SKM-1 treated with dmso at 0.1 percent for 144 hours (cell line): Measurements from ENCODE around the gene TXNDC5.
"Not testable (repeated sequence)": the region's sequence is repeated elsewhere in the genome, so short reads cannot be mapped to it uniquely, and the experiment has no call there.

ENCODE experiments used
- DNase-seq: peaks from one replicate; lab custom pipeline; 2025; ENCODE audit not compliant: unreplicated experiment; lab: John Stamatoyannopoulos, UW

TXNDC5 gene

DNA sequence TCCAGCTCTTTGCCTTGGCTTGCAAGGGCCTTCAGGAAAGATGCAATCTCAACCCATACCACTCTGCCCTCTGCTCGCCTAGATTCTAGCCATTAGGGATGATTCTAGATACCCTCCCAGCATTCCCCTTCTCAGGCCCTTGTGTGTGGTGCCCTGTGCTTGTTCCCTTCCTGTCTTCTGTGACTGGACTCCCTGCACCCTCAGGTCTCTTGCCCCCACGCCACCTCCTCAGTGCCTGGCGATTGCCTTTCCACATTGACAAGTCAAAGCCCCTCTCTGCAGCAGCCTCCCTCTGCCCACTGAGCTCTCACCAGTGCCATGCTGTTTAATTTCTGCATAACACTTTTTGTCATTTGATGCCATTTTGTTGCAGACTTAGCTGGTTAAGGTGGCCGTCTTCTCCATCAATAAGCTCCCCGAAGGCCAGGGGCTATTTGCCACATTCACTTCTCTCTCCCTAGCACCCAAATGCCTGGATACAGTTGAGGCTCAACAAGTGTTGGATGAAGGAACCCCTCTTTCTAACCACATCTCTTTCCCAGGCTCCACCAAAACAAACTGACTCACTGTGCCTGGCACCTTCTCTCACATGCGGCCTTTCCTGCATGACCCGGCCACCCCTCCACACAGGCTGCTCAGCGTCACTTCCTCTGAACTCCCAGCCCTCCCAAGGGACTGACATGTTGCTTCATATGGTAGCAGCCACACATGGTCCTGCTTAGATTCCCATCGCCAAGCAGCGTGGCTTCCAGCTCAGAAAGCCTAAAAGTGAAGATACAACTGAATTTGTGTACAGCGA lies 4.6 kb upstream of the TXNDC5 start:
- peak; percentile 30 for DNase-seq

DNA sequence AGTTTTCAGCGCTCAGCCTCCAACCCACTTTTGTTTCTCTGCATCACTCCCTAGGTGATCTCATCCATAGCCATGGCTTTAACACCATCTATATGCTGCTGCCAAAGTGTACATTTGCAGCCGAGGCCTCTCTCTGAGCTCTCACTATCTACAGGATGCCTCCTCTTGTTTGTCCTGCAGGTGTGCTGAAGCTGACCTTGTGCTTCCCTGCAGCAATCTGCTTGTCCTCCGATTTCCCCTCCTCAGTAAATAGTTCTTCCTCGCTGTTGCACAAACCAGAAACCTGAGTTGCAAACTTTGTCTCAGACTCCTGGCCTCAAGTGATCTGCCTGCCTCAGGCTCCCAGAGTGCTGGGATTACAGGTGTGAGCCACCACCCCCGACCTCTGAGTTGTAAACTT lies 3.7 kb upstream of the TXNDC5 start:
- DNase-seq: no peak

DNA sequence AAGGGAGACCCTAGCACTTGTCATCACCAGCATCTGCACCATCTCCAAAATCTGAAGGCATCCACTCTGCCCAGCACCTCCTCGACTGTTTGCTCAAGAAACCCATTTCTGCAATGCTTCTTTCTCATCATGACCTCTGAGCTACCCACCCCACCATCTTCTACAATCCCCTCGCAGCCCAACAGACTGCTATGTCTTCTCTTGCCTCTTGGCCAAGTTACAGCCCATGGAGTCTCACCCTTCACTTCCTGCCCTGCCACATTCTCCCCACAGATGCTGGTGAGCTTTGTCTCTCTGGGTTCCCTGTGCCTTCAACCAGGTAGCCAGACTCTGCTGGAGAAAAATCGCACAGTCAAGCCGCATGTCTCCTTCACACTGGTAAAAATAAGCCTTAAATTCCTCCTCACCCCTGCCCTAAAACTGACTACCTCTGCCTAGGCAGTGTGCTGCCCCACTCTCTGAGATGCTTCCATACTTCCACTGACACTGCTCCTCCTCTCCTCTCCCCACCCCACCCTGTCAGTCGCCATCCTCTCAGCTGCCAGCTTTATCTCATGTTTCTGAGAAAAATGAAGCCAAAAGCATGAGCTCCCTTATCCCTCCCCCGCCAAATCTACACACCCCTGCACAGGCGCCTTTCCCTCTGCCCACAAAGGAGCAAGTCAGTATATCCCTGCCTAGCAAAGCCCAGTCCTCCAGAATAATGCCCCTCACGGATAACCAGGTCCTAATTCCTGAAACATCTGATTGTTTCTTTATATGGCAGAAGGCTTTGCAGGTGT lies 2.3 kb upstream of the TXNDC5 start:
- no peak for DNase-seq

DNA sequence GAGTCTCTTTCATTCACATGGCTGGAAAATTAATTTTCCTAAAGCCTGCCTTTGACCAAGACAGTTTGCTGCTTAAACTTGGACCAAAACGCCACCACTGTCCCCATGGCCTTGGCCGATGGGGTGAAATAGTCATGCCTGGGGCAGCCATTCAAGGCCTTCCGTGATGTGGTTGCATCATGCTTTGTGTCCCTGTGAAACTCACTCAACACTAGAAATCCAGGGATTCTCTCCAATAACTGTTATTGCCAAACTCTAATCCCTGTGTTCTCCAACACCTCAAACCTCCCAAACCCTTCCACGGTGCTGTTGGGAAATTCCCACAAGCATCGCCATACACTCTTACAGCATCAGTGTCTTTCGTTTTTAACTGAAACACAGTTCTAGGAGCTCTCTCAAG lies 1.4 kb upstream of the TXNDC5 start:
- DNase-seq: no peak

DNA sequence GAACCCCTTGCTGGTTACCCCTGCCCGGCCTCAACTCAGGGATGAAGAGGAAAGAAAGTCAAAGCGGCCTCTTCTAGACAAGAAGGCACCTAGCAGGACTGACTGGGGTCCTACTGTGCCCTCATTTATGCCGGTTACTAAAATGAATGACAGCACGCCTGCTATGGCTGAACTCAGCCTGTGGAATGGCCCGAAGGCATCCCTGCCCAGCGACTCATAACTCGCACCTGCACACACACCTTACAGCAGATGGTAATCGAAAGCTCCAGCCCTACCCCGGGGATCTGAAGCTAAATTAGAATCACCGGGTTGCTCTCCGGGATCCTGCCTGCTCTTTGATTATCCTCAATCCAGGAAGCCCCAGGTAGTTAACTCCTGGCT lies 747 bp upstream of the TXNDC5 start:
- no peak for DNase-seq

DNA sequence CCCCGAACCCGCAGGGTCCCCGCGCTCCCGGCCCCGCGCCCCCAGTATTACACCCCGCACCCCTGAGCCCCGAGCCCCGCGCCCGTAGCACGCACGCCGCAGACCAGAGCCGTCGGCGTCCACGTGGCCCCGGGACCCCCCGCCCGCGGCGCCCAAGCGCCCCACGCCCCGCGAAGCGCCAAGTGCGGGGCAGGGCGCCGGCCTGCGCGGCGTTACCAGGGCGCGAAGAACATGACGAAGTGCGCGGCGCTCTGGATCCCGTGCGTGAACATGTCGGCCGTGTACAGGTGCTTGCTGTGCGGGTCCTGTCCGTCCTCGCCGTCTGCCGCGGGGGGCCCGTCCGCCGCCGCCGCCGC lies 312 bp downstream of the TXNDC5 start:
- no peak for DNase-seq

DNA sequence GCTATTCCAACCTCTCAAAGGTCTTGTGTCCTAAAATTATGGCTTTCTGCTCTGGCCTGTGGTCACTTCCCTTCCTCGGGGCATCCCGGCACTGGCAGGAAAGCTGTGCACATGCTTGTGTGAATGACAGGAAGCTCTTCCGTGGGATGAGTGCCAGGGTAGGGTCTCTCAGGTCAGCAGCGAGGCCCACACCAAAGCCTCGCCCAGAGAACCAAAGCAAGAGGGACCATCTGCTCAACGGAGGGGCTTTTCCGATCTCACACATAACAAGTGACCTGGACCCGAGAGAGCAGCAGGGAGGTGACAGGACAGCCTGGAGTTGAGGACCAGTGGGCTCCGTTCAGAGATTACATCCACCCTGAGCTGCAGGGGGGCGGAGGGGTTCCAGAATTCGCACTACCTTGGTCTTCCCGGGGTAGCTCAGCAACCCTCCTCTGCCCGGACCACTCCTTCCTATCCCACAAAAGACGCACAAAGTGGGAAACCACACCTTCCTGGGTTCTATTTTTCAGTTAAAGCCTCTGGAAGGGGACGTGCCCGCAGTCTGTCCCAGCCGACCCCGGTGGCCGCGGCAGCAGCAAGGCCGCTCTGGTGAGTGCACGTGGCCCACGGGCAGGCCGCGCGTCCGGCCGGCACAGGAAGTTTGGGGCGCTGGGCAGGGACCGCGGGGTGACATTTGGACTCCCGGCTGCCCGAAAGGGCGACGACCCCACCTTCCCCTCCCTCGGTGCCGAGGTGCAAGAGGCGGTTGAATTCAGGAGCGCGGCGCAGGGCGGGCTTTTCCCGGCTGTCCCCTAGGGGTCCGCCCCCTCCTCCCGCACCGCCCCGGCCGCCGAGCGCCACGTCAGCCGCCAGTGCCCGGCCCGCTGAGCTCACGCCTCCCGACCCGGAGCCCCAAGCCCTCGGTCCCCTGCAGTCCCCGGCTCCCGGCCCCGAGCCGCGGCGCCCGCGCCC lies 988 bp downstream of the TXNDC5 start:
- DNase-seq: no peak

DNA sequence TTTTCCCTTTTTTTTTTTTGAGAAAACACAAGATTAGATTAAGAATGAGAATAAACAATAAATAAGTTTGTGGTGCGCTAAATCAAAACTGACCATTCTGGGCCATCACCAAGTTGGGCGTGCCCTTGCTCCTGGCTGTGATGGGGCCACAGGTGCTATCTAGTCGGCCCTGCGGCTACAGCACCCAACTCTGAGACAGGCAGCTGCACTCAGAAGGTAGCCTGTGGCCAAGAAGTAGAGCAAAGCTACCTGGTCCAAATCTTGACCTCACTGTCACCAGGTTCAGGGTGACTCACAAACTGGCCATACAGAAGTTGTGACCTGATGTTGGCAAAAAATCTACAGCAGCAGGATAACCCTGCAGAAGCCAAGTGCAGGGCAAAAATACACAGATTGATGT lies 3.4 kb downstream of the TXNDC5 start:
- no peak for DNase-seq

DNA sequence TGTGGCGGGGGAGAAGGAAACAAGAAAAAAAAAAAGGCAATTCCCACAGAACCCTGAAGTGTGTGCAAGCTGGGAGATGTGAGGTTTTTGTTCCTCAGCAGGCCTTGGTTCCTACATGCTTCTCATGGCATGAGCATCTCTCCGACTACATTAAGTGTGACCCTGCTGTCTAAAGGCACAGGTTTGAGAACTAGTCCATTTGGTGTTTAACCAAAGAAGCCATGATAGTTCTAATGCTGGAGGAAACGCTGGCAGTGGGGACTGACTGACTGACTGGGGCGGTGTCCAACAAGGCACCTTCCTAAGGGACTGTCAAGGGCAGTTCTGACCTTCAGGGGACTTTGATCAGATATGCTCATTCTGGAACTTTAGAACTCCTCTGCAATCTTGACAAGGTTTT lies 3.8 kb downstream of the TXNDC5 start:
- DNase-seq: no peak

DNA sequence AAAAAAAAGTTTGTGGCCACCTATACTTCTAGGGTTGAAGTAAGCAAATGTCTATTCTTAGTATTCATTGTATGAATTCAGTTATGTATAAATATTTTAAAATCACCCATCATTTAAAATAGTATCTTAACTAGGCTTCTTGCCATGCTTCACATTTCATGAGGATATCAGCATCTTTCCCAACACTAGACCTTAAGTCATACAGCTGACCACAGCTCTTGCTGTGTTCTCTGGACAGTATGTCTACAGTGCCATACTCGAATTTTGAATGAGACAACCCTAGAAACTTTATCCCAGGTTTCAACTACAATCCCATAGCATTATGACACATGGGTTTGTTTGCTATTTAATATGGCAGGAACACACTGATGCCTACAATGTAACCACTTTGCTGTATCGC lies 5.2 kb downstream of the TXNDC5 start:
- DNase-seq: no peak

DNA sequence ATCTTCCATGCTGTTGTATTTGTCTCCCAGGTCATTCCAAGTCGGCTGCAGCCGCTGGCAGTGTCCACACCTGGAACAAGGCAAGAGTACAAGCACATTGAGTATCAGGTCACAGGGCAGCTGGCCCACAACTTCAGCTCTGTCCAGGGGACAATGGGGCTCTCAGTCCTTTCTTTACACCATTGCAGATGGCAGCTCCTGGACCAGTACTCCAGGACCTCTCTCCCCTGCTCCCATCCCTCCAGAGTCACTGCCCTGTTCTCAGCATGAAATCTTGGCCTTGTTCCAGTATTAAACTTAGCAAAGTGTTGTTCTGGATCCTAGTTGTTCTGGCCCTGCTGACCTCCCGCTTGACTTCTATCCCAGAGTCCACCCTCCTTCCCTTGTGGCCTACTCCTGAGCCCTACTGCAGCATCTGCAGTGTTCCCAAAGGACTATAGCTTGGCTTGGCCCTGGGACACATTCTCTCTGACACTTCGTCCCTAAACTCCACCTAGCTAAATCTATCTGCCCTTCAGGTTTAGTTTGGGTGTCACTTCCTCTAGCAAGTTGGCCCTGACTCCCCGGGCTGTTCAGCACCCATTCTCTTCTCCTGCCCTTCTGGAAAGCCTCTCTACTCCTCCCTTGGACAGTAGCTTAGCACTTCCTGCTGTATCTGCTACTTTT lies 5.8 kb downstream of the TXNDC5 start:
- DNase-seq: no peak

DNA sequence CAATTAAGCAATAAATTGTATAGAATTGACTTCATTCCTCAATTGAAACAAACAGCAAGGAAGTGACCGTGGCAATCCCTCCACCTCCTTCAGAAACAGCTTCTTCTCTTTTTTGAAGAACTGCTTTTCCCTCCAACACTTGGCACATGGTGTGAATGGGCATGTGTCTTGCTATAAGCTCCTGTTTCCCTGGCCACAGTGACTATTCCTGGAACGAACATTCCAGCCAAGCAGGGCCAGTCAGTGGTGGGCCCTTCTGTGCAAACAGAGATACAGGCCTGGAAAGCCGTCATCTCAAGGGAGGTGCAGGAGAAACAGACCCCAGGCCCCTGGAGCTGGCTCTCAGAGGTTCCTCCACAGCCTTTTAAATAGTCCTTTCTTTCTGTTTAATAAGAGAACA lies 6.9 kb downstream of the TXNDC5 start:
- DNase-seq: no peak

DNA sequence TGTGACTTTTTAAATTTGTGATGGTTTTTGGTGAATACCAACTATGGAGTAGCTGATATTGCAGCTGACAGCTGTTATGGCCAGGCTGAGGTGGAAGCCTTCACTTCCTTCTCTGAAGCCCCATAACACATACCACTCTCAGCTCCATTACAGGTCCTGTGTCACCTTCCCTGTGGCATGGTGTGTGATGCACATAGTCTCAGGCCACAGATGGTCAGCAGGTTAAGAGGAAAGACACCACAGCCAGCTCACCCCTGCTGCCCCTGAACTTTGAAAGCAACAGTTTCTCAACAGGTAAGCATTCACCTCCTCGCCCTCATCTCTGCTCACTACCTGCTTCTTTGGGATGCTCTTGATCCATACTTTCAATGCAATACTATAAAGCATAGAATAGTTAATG lies 7.7 kb downstream of the TXNDC5 start:
- no peak for DNase-seq

DNA sequence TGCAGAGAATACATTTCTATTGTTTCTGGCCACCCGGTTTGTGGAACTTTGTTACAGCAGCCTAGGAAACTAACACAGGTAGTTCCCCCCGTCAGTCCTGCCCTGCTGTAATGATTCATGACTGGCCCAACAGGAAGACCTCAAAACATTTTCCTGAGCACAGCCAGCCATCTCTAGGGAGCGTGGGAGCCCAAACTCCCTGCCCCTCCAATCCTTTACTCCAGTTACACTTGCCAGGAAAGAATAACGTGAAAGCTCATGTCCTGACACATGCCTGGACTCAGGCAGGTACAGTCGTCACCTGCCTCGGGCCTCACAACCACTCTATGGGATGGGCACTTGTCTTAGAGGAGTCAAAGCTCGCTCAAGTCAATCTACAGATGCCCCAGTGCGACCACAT lies 8.4 kb downstream of the TXNDC5 start:
- no peak for DNase-seq

DNA sequence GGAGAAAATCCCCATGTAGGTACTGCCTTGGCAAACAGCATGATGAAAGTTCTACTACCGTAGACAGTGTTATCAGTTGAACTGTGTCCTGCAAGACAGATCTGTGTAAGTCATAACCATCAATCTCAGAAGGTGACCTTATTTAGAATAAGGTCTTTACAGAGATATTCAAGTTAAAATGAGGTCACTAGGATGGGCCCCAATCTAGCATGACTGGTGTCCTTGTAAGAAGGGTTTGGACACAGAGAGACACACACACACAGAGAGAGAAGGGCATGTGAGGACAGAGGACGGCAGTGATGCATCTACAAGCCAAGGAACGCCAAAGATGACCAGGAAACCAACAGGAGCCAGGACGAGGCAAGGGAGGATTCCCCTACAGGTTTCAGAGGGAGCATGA lies 8.8 kb downstream of the TXNDC5 start:
- no peak for DNase-seq

DNA sequence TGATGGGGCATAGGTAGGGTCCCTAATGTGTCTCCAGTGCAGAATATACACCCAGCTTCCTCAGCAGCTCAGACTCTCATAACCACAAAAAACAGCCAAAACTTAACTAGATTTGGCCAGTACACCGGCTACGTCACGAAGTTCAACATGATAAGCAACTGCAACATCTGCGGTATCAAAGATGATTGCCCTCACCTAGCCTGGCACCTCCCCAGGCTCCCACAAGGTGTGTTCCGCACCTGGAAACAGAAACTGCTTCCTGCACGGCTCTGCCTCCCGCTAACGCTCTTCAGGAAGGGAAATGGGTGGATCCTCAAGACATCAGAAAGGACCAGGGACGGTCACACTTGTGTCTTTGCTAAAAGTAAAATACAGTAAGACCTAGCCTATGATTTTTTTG lies 9.5 kb downstream of the TXNDC5 start:
- no peak for DNase-seq

DNA sequence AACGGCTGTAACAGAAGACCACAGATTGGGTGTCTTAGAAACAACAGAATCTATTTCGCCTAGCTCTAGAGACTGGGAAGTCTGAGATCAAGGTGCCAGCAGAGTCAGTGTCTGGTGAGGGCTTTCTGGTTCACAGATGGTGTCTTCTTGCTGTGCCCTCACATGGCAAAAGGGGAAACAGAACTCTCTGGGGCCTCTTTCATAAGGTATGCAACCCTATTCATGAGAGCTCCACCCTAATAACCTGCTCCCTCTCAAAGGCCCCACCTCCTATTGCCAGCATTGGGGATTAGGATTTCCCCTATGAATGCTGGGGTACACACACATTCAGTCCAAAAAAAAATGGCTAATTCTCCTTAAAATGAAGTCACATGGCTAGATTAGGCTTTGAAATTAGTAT lies 10.0 kb downstream of the TXNDC5 start:
- no peak for DNase-seq

DNA sequence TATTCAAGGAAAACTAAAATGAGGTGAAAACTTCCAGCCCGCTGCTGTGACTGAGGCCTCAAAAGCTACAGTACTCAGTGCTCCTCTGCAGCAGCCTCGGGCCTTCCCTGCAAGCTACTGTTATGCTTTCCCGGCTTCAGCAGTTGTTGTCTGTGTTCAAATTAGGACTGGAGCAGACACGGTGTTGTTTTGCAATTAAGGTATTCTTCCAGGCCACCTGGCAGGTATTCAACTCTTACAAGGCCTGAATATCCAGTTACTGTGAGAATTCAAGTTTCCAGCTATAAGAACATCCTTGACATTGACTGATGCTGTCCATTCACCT lies 10.7 kb downstream of the TXNDC5 start:
- no peak for DNase-seq

DNA sequence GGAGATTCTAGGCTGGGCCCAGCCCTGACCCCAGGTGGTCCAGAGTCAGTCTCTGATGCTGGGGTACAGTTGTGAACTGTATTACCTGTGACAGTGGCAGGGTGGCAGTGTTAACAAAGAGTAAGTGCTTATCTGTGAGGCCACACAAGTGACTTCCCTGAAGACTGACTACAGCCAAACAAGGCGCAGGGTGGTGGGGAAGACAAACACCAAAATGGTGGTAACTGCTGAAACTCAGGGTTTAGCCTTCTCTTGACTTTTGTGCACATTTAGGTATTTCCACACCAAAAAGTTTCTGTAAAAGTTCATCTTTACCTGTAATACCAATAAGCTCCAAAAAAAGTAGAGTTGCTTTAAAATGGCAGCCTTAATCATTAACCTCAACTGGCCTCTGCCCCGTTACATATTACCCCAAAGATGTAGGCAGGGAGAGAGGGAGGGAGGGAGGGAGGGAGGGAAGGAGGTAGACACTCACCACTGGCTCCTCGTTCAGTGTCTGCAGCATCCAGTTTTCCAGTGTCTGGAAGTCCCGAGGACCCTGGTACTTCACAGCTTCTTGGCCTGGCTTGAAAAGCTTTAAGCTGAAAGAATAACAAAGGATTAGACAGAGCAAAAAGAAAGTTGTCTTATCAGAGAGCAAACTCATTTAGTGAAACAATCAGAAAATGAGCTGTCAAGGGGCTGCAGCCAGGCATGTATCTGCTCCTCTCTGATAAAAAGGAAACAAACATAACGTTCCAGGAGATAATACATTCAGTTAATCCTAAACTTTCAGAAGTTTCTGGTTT lies 11.3 kb downstream of the TXNDC5 start:
- no peak for DNase-seq

DNA sequence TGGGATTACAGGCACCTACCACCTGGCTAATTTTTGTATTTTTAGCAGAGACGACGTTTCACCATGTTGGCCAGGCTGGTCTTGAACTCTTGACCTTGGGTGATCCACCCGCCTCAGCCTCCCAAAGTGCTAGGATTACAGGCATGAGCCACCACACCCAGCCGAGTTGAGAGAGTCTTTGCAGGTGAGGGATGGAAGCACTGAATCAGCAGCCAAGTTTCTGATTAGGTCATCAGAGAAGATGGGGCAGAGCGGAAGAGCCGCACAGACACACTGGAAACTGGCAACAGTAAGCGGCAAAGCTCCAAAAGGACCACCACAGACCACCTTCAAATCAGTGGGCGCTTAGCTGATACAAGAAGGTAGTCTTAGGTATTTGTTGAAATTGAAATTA lies 12.4 kb downstream of the TXNDC5 start:
- DNase-seq: not testable (repeated sequence)
